A673 (cell line): ENCODE data around the gene OS9.
"Not testable (repeated sequence)": the region's sequence is repeated elsewhere in the genome, so short reads cannot be mapped to it uniquely, and the experiment has no call there.

Source experiments
- EZH2 ChIP-seq: fragments of 200-600 bp; sonication (generic); IDR thresholded peaks from 2 replicates; pipeline ENCODE4 v1.6.1; 2017; ENCODE audit warnings: borderline replicate concordance, low read depth, mild to moderate bottlenecking, mixed read lengths, antibody characterized with exemption, low read length; ENCODE audit not compliant: poor library complexity, severe bottlenecking
- TF ChIP-seq, protein P1 (sequence below): fragments of 300-800, 200-600 bp; sonication (generic); conservative IDR thresholded peaks from 2 replicates; pipeline ENCODE4 v1.5.1; 2017; ENCODE audit warnings: low read depth, mild to moderate bottlenecking, antibody characterized with exemption, low read length, moderate library complexity, mixed read lengths

DNA sequence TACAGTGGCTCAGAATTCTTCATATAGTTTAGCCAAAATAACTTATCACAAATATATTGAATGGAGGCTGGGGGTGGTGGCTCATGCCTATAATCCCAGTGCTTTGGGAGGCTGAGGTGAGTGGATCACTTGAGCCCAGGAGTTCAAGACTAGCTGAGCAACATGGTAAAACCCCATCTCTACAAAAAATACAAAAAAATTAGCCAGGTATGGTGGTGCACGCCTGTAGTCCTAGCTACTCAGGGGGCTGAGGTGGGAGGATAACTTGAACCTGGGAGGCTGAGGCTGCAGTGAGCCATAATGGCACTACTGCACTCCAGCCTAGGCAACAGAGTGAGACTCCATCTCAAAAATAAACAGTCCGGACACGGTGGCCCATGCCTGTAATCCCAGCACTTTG lies 22.1 kb upstream of the OS9 start:
- TF ChIP-seq, protein P1, sequence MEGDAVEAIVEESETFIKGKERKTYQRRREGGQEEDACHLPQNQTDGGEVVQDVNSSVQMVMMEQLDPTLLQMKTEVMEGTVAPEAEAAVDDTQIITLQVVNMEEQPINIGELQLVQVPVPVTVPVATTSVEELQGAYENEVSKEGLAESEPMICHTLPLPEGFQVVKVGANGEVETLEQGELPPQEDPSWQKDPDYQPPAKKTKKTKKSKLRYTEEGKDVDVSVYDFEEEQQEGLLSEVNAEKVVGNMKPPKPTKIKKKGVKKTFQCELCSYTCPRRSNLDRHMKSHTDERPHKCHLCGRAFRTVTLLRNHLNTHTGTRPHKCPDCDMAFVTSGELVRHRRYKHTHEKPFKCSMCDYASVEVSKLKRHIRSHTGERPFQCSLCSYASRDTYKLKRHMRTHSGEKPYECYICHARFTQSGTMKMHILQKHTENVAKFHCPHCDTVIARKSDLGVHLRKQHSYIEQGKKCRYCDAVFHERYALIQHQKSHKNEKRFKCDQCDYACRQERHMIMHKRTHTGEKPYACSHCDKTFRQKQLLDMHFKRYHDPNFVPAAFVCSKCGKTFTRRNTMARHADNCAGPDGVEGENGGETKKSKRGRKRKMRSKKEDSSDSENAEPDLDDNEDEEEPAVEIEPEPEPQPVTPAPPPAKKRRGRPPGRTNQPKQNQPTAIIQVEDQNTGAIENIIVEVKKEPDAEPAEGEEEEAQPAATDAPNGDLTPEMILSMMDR = not testable (repeated sequence)
- TF ChIP-seq EZH2 = not testable (repeated sequence)
